NT2/D1 (cell line): ENCODE data around the gene KIAA0586.
"Not testable (repeated sequence)": the region's sequence is repeated elsewhere in the genome, so short reads cannot be mapped to it uniquely, and the experiment has no call there.

ENCODE experiments used
- DNase-seq: peaks from one replicate; pipeline ENCODE4 v3.0.0-alpha.2; 2011; ENCODE audit warnings: low read depth, low spot score
- H3K27me3 ChIP-seq: 2 replicates; pipeline ENCODE4 v1.6.0; 2011; ENCODE audit warnings: mild to moderate bottlenecking; ENCODE audit not compliant: insufficient read length, insufficient read depth
- H3K36me3 ChIP-seq: 2 replicates; pipeline ENCODE4 v1.6.1; 2011; ENCODE audit warnings: mild to moderate bottlenecking, low read length, mixed read lengths; ENCODE audit not compliant: insufficient read depth, insufficient read length
- H3K4me1 ChIP-seq: 2 replicates; pipeline ENCODE4 v1.5.1; 2011; ENCODE audit not compliant: insufficient read depth, insufficient read length
- H3K4me3 ChIP-seq: 2 replicates; pipeline ENCODE4 v1.5.1; 2011; ENCODE audit warnings: low read depth; ENCODE audit not compliant: insufficient read length
- H3K9ac ChIP-seq: 2 replicates; pipeline ENCODE4 v1.6.0; 2011; ENCODE audit warnings: low read depth; ENCODE audit not compliant: insufficient read length
- H3K9me3 ChIP-seq: 2 replicates; pipeline ENCODE4 v1.5.1; 2011; ENCODE audit warnings: mild to moderate bottlenecking, low read length; ENCODE audit not compliant: insufficient read depth
- SUZ12 ChIP-seq: IDR thresholded peaks from 2 replicates; pipeline ENCODE4 v1.6.1; 2011; ENCODE audit not compliant: insufficient read length, insufficient read depth; ENCODE audit errors: extremely low read depth
- YY1 ChIP-seq: IDR thresholded peaks from 2 replicates; pipeline ENCODE4 v1.6.1; 2011; ENCODE audit not compliant: insufficient read length, insufficient read depth
- ZNF274 ChIP-seq: IDR thresholded peaks from 2 replicates; pipeline ENCODE4 v1.6.1; 2011; ENCODE audit warnings: mild to moderate bottlenecking, low read depth, low read length

KIAA0586 gene

DNA sequence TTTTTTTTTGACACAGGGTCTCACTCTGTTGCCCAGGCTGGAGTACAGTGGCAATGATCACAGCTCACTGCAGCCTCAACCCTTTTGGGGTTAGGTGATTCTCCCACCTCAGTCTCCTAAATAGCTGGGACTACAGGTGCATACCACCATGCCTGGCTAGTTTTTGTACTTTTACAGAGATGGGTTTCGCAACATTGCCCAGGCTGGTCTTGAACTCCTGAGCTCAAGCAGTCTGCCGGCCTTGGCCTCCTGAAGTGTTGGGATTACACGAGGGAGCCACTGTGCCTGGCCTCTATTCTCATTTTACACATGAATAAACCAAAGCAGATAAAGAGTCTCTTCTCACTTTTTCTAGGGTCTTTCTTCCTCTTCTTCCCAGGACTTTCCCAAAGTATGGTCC, 28.6 kb upstream of the KIAA0586 start:
- TF ChIP-seq ZNF274, result no peak
- TF ChIP-seq YY1, result no peak
- no peak for TF ChIP-seq SUZ12

DNA sequence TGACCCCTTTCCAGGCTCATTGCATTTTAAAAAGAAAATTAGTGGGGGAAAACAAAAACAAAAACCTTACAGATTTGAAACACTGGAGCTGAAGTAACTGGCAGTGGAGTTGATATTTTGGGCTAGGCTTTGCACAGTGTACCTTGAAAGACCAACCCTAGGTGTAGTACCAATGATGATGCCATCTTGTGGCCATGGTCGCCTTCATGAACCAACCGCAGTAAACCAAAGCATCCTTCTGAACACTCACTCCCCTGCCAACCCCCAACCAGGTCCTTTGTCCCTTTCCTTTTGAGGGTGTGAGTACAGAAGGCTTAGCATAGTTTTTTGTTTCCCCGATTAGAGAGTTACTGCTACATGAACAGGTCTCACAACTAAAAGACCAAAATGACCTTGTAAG, 25.9 kb upstream of the KIAA0586 start:
- Histone ChIP-seq H3K4me1 (peaks cover 2% of the 10 kb centered on the region), H3K27me3 (peaks cover 6% of the 10 kb centered on the region), H3K9me3 (no peaks in the 10 kb centered on the region), H3K36me3 (peaks cover 9% of the 10 kb centered on the region), H3K4me3 (no peak overlapping the region), H3K9ac (no peak overlapping the region)
- no peak for DNase-seq
- TF ChIP-seq SUZ12, result no peak
- no peak for TF ChIP-seq YY1
- no peak for TF ChIP-seq ZNF274

More for the DNA sequence above, 28.6 kb upstream of the KIAA0586 start:
- Histone ChIP-seq H3K36me3 (no peaks in the 10 kb centered on the region), H3K4me3 (no peak overlapping the region), H3K9ac (no peak overlapping the region), H3K27me3 (peaks cover 12% of the 10 kb centered on the region), H3K9me3 (no peaks in the 10 kb centered on the region), H3K4me1 (peaks cover 2% of the 10 kb centered on the region)
- no peak for DNase-seq

DNA sequence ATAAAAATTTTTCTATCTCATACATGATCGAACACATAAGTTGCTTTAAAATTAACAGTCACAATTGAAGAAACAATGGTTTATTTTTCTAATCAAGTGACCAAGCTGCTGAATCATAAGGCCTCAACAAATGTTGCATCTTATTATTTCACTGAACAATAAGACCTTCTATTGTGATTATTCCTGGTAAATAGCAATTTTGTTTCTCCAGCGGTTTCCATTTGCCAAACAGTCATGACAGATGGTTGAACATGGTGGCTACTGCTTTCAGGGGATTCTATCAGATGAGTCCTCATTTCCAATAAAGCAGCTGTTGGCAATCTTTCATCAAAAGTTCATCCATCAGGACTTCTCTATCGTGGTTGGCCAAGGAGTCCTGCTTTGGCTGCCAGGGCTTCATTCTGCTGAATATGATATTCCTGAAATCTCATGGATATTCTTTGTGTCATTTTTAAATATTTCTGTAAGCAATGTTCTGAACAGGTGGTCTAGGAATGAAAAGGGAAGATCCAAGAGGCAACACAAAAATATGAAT, 18.8 kb upstream of the KIAA0586 start:
- no peaks in the 10 kb centered on the region for H3K4me1 ChIP-seq
- H3K4me3 ChIP-seq, result no peak overlapping the region
- H3K9me3 ChIP-seq, result no peaks in the 10 kb centered on the region
- no peaks in the 10 kb centered on the region for H3K27me3 ChIP-seq
- no peak for DNase-seq
- TF ChIP-seq SUZ12 (no peak), YY1 (no peak), ZNF274 (no peak)
- H3K9ac ChIP-seq, result no peak overlapping the region
- peaks cover 47% of the 10 kb centered on the region for H3K36me3 ChIP-seq

GRCh38 chr14:58414845-58415244, 12.7 kb upstream of the KIAA0586 start:
- TF ChIP-seq ZNF274, result no peak
- TF ChIP-seq YY1, result no peak
- TF ChIP-seq SUZ12, result no peak
- peaks cover 42% of the 10 kb centered on the region for H3K36me3 ChIP-seq
- no peak for DNase-seq
- H3K27me3 ChIP-seq, result no peaks in the 10 kb centered on the region
- no peaks in the 10 kb centered on the region for H3K9me3 ChIP-seq
- H3K4me1 ChIP-seq, result no peaks in the 10 kb centered on the region
- no peak overlapping the region for H3K4me3 ChIP-seq
- H3K9ac ChIP-seq, result no peak overlapping the region

- no peak for TF ChIP-seq ZNF274
- no peak for TF ChIP-seq SUZ12
- no peak for TF ChIP-seq YY1
- DNase-seq, result no peak
- Histone ChIP-seq H3K9me3 (no peaks in the 10 kb centered on the region), H3K4me1 (no peaks in the 10 kb centered on the region), H3K27me3 (no peaks in the 10 kb centered on the region), H3K36me3 (peaks cover 39% of the 10 kb centered on the region), H3K9ac (no peak overlapping the region), H3K4me3 (no peak overlapping the region)
These were observed 11.6 kb upstream of the KIAA0586 start for GRCh38 chr14:58415636-58416547.

- H3K4me1 ChIP-seq, H3K27me3 ChIP-seq, H3K9me3 ChIP-seq, DNase-seq, H3K4me3 ChIP-seq, H3K9ac ChIP-seq: not testable (repeated sequence)
- H3K36me3 ChIP-seq, result peaks cover 41% of the 10 kb centered on the region
These were observed 10.6 kb upstream of the KIAA0586 start for GRCh38 chr14:58416934-58417333.

DNA sequence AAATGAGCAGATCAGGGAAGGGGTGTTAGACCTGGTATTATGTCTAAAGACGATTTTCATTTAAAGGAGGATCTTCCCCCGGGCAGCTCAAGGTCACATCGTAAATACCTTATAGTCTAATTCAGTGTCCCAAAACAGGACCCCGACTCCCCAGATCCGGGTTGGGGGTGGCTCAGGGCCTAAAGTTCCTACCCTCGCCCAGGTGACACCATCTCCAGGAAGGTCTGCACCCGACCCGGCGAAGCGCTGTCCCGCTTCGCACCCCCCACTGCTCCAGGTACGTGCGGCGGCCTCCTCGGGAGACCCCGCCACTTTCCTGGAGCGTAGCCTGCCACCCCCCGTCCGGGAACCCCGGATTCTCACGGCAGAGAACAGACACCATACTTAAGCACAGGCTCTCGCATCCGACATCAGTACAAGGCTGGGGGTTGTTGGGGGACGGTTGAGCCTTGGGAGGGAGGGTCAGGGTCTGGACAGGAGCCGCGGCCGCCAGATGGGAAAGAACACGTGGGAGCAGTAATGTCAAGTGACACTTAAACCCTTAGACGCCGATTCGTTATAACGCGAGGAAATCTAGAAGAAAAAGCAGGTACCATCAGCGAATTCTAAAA, 744 bp upstream of the KIAA0586 start:
- peak overlapping the region; percentile 79 for H3K9ac ChIP-seq
- H3K36me3 ChIP-seq, result peaks cover 39% of the 10 kb centered on the region
- peak overlapping the region; percentile 62 for H3K4me3 ChIP-seq
- no peak for TF ChIP-seq YY1
- no peak for TF ChIP-seq SUZ12
- TF ChIP-seq ZNF274, result no peak
- H3K9me3 ChIP-seq, result no peaks in the 10 kb centered on the region
- no peaks in the 10 kb centered on the region for H3K4me1 ChIP-seq
- no peaks in the 10 kb centered on the region for H3K27me3 ChIP-seq
- DNase-seq, result peak; percentile 33
